Thyroid gland (tissue), 4 donors: ENCODE data around the gene ZCCHC24. TPM values are rescaled to one million over a fixed set of nuclear protein-coding genes. Genes with fewer than 3 reads are reported as not detected.

Experiments used
- DNase-seq, 2 donors: peaks; one replicate each; pipeline ENCODE4 v3.0.0-alpha.2; 2019
- H3K27ac ChIP-seq, 3 donors: fragments of 200-600 bp; sonication (generic); 1 replicate in 2 of 3; 2 replicates in 1 of 3; pipeline ENCODE4 v1.5.1; 2016 to 2019; ENCODE audit warnings: mild to moderate bottlenecking in 1 of 3, moderate library complexity in 1 of 3
- H3K27me3 ChIP-seq: fragments of 200-600 bp; sonication (generic); one replicate; pipeline ENCODE4 v1.5.1; 2019
- H3K36me3 ChIP-seq, 2 donors: fragments of 200-600 bp; sonication (generic); one replicate each; pipeline ENCODE4 v1.5.1; 2016 to 2019
- H3K4me1 ChIP-seq, 2 donors: fragments of 200-600 bp; sonication (generic); one replicate each; pipeline ENCODE4 v1.5.1; 2017 to 2019
- H3K4me3 ChIP-seq, 3 donors: fragments of 200-600 bp; sonication (generic); replicated peaks in 1 of 3; 1 replicate in 2 of 3; 2 replicates in 1 of 3; pipeline ENCODE4 v1.5.1; 2016; ENCODE audit warnings: mild to moderate bottlenecking in 1 of 3
- H3K9me3 ChIP-seq: fragments of 200-600 bp; sonication (generic); one replicate; pipeline ENCODE4 v1.5.1; 2017
- CTCF ChIP-seq, 6 experiments: fragments of 200-600 bp in 3 of 6; fragments of 450-650 bp in 3 of 6; sonication (generic) in 3 of 6; IDR thresholded peaks; one replicate each; pipeline ENCODE4 v1.5.1; 2016 to 2019; ENCODE audit warnings: antibody characterized with exemption in 6 of 6, mild to moderate bottlenecking in 2 of 6, inconsistent platforms in 1 of 6, moderate library complexity in 1 of 6
- POLR2A ChIP-seq, 2 donors: fragments of 450-650 bp; IDR thresholded peaks; one replicate each; pipeline ENCODE4 v1.6.1; 2017; ENCODE audit warnings: antibody characterized with exemption in 2 of 2, mild to moderate bottlenecking in 2 of 2, moderate library complexity in 1 of 2
- WGBS, 2 donors: methylation state at CpG; one replicate each; pipeline ENCODE4 v1.1.5; 2017; 5-methylcytosine and 5-hydroxymethylcytosine counted together
- intact Hi-C: fragments of 100-400 bp; cut with DNase I; formaldehyde crosslinking; loops from one replicate; pipeline ENCODE4 v1.15.1; 2023
- total RNA-seq, 4 donors: library from RNA; depleted of rRNA; stranded (reverse); fragments of >200 nt; gene quantifications; one replicate each; pipeline ENCODE4 v1.2.3, GENCODE V29; 2016

ZCCHC24 gene
- total RNA-seq, 4 donors from 2014 or later, result 25.4 to 48.8 (median 33.3) TPM

- DNase-seq, result no peak
- Histone ChIP-seq H3K36me3 (no peaks in the 10 kb centered on the region), H3K4me3 (no peak overlapping the region), H3K27me3 (no peaks in the 10 kb centered on the region), H3K4me1 (no peaks in the 10 kb centered on the region), H3K27ac (no peak overlapping the region), H3K9me3 (no peaks in the 10 kb centered on the region)
- intact Hi-C loops, result no loop called here
- TF ChIP-seq CTCF (IDR thresholded peaks at IDR 0.05), result no peak
- no peak for TF ChIP-seq POLR2A (IDR thresholded peaks at IDR 0.05)
- WGBS, 2 donors, result 84 to 86% methylated on average over 3 of the region's 3 CpGs
These were observed 34.0 kb upstream of the ZCCHC24 start for GRCh38 chr10:79479283-79479909.

- DNase-seq, result no peak
- no peaks in the 10 kb centered on the region for H3K36me3 ChIP-seq
- H3K4me3 ChIP-seq, result no peak overlapping the region
- no peaks in the 10 kb centered on the region for H3K9me3 ChIP-seq
- no peaks in the 10 kb centered on the region for H3K4me1 ChIP-seq
- no peak overlapping the region for H3K27ac ChIP-seq
- H3K27me3 ChIP-seq, result no peaks in the 10 kb centered on the region
- intact Hi-C loops, result no loop called here
- 92 to 93% methylated on average over 7 of the region's 7 CpGs for WGBS, 2 donors
- TF ChIP-seq POLR2A (IDR thresholded peaks at IDR 0.05) (no peak), CTCF (IDR thresholded peaks at IDR 0.05) (no peak)
These were observed 32.0 kb upstream of the ZCCHC24 start for GRCh38 chr10:79477456-79477855.

DNA sequence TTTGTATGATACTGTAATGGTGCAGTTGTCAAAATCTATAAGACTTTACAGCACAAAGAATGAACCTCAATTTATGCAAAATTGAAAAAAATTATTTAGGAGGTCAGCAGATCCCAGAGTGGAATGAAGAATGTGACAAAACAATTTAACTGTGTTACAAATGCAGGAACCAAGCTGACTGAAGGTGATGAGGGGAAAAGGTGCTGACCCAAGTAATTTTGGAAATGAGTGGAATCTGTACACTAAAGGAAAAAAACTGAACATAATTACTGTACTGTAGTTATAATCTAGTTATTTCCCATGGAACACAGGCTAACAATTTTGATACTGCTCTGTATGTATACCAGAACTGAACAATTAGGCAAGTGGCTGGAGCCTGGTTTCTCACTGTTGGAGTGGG, 31.2 kb upstream of the ZCCHC24 start:
- no peak for TF ChIP-seq POLR2A (IDR thresholded peaks at IDR 0.05)
- TF ChIP-seq CTCF (IDR thresholded peaks at IDR 0.05), result no peak
- no peaks in the 10 kb centered on the region for H3K4me1 ChIP-seq
- H3K36me3 ChIP-seq, result no peaks in the 10 kb centered on the region
- H3K4me3 ChIP-seq, result no peak overlapping the region
- H3K27ac ChIP-seq, result no peak overlapping the region
- intact Hi-C loops, result no loop called here
- H3K9me3 ChIP-seq, result no peaks in the 10 kb centered on the region
- no peaks in the 10 kb centered on the region for H3K27me3 ChIP-seq
- no peak for DNase-seq

DNA sequence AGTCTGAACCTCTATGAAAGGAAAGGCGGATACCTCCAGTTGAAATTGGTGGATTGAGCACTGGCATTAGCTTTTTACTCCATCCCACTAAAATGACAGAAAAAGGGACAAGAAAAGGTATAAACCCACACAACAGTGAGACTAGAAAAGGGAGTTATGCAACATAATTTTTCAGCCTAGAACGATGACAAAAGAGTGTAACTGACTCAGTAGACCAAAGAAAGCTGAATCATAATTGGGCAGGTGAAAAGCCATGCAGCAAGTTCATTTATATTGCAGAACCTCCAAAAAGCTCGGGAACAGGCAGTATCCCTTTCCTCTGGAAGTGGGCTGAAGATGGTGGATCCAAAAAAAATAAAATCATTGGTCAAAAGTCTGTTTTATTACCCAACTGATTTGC, 30.5 kb upstream of the ZCCHC24 start:
- TF ChIP-seq POLR2A (IDR thresholded peaks at IDR 0.05), result no peak
- TF ChIP-seq CTCF (IDR thresholded peaks at IDR 0.05), result no peak
- DNase-seq, result no peak
- H3K4me3 ChIP-seq, result no peak overlapping the region
- no peaks in the 10 kb centered on the region for H3K9me3 ChIP-seq
- no peaks in the 10 kb centered on the region for H3K27me3 ChIP-seq
- intact Hi-C loops, result no loop called here
- no peaks in the 10 kb centered on the region for H3K4me1 ChIP-seq
- H3K36me3 ChIP-seq, result no peaks in the 10 kb centered on the region
- H3K27ac ChIP-seq, result no peak overlapping the region
- 79 to 89% methylated on average over 3 of the region's 3 CpGs for WGBS, 2 donors

DNA sequence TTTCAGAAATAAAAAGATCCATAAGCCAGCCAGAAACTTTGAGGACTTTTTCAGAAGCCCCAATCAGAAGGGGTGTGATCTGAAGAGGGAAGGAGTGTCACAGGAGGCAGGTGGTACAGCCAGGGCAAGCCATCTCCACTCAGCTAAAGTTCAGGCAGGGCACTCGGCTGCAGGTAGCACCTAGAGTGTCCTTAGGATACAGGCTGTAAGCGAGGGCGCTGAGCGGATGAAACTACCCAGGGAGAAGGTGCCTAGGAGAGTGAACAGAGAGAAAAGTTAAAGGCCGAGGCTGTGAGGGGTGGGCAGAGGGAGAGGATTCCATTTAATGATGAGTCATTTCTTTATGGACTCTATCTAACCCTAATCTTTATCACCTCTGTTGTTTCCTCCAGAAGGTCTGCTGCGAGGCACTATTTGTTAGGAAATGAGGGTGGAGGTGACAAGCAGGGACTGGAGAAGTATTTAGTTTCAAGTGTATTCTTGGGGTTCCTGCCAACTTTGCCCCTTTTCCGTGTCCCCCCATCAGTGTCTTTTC, 29.8 kb upstream of the ZCCHC24 start:
- H3K4me1 ChIP-seq, result no peaks in the 10 kb centered on the region
- H3K27me3 ChIP-seq, result no peaks in the 10 kb centered on the region
- H3K27ac ChIP-seq, result no peak overlapping the region
- intact Hi-C loops, result no loop called here
- no peak overlapping the region for H3K4me3 ChIP-seq
- 88 to 91% methylated on average over 7 of the region's 7 CpGs for WGBS, 2 donors
- DNase-seq, result no peak
- H3K36me3 ChIP-seq, result no peaks in the 10 kb centered on the region
- TF ChIP-seq CTCF (IDR thresholded peaks at IDR 0.05) (no peak), POLR2A (IDR thresholded peaks at IDR 0.05) (no peak)
- H3K9me3 ChIP-seq, result no peaks in the 10 kb centered on the region
